NT2/D1 (cell line): Measurements from ENCODE around the gene FAM53A.

Source experiments
- SUZ12 ChIP-seq: IDR thresholded peaks from 2 replicates; pipeline ENCODE4 v1.6.1; 2011; ENCODE audit not compliant: insufficient read length, insufficient read depth; ENCODE audit errors: extremely low read depth
- ZNF274 ChIP-seq: IDR thresholded peaks from 2 replicates; pipeline ENCODE4 v1.6.1; 2011; ENCODE audit warnings: mild to moderate bottlenecking, low read depth, low read length

- TF ChIP-seq ZNF274 = no peak
- no peak for TF ChIP-seq SUZ12
Observed at GRCh38 chr4:1625600-1626138, 58.4 kb downstream of the FAM53A start.
